HFFc6 (cell line): ENCODE results near the gene AZIN2. TPM values are rescaled to one million over a fixed set of nuclear protein-coding genes. Genes with fewer than 3 reads are reported as not detected.

Source experiments
- DNase-seq: peaks from one replicate; pipeline ENCODE4 v3.0.0-alpha.2; 2018
- H3K27ac Mint-ChIP-seq: 2 replicates; pipeline ENCODE4 v1.8.0; 2020; ENCODE audit warnings: mild to moderate bottlenecking, mixed read lengths
- H3K27me3 Mint-ChIP-seq: 2 replicates; pipeline ENCODE4 v1.8.0; 2021; ENCODE audit warnings: mild to moderate bottlenecking, moderate library complexity, mixed read lengths; ENCODE audit not compliant: insufficient read depth
- H3K36me3 Mint-ChIP-seq: 2 replicates; pipeline ENCODE4 v1.8.0; 2021; ENCODE audit warnings: low read depth, mixed read lengths
- H3K4me1 Mint-ChIP-seq: 2 replicates; pipeline ENCODE4 v1.8.0; 2020; ENCODE audit warnings: low read depth, mixed read lengths
- H3K4me3 Mint-ChIP-seq: 2 replicates; pipeline ENCODE4 v1.8.0; 2020; ENCODE audit warnings: mild to moderate bottlenecking, moderate library complexity, mixed read lengths
- H3K9me3 Mint-ChIP-seq: 2 replicates; pipeline ENCODE4 v1.8.0; 2020; ENCODE audit warnings: mild to moderate bottlenecking, mixed read lengths
- total RNA-seq, 6 experiments: library from RNA; stranded (reverse); fragmentation: NEBNext Ultra II Directional; extraction: Animal tissue kit (Norgen Biotek cat#: 25700); gene quantifications; 2 replicates in 1 of 6; 3 replicates in 5 of 6; pipeline ENCODE4 v1.2.3, GENCODE V29; 2021
- TF ChIP-seq, protein P1 (sequence below): fragments of 200-600 bp; sonication (generic); IDR thresholded peaks from 2 replicates; pipeline ENCODE4 v1.5.0; 2021; ENCODE audit warnings: antibody characterized with exemption, mild to moderate bottlenecking

AZIN2 gene
- total RNA-seq, 6 experiments from 2014 or later: 2.4 to 3.7 (median 3.1) TPM

DNA sequence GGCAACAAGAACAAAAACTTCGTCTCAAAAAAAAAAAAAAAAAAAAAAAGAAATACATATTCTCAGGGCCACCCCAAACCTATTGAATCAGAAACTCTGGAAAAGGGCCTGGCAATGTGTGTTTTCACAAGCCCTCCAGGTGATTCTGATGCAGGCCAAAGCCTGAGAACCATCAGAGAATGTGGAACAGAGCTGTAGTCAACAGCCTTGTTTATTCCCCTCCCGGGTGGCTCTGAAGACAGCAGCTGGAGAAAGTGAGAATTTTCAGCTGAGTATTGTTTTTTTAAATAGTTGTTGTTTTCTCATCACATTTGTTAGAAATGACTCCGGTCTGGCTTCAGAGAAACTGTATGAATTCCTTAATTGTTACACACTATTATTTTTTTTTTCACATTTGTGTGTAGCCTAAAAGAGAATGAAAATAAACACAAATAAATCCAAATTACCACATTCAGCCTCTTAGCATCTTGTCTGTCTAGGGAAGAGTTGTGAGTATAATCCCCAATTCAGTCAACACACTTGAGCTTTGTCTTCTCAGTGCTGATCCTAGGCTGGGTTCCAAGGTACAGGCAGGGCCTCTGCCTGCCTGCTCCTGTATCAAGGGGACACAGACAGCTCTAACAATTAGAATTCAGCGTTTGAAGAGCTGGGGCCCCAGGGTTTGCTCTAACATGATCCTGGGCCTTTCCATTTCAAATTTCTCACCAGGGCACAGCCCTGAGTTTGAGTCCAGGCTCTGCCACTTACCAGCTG lies 6.6 kb upstream of the AZIN2 start:
- no peak overlapping the region for H3K4me3 Mint-ChIP-seq
- DNase-seq: no peak
- H3K27me3 Mint-ChIP-seq: peaks cover 2% of the 10 kb centered on the region
- no peaks in the 10 kb centered on the region for H3K4me1 Mint-ChIP-seq
- TF ChIP-seq, protein P1, sequence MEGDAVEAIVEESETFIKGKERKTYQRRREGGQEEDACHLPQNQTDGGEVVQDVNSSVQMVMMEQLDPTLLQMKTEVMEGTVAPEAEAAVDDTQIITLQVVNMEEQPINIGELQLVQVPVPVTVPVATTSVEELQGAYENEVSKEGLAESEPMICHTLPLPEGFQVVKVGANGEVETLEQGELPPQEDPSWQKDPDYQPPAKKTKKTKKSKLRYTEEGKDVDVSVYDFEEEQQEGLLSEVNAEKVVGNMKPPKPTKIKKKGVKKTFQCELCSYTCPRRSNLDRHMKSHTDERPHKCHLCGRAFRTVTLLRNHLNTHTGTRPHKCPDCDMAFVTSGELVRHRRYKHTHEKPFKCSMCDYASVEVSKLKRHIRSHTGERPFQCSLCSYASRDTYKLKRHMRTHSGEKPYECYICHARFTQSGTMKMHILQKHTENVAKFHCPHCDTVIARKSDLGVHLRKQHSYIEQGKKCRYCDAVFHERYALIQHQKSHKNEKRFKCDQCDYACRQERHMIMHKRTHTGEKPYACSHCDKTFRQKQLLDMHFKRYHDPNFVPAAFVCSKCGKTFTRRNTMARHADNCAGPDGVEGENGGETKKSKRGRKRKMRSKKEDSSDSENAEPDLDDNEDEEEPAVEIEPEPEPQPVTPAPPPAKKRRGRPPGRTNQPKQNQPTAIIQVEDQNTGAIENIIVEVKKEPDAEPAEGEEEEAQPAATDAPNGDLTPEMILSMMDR: no peak
- H3K9me3 Mint-ChIP-seq: no peaks in the 10 kb centered on the region
- H3K36me3 Mint-ChIP-seq: no peaks in the 10 kb centered on the region
- H3K27ac Mint-ChIP-seq: no peak overlapping the region

DNA sequence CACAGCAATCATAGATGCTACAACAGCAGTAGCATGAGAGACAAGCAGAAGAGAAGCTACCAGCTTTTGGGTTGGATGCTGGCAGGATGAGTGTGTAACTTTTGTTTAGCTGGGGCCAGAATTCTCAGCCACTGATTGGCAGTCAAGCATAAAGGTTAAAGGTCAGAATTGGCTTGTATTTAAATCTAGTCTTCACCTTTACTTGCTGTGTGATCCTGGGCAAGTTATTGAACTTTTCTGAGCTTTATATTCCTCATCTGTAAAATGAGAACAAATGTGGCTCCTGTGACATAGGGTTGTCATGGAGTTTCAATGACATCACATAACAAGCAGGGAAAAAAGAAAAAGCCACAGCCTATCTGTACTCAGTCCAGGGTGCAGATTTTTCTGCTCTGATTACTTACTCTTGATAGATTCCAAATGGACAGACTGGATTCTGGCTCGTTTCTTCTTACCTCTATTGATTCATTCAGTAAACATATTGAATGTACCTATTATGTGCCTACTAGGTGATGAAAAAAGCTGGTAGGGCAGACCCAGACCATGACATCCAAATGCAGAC lies 2.8 kb upstream of the AZIN2 start:
- DNase-seq: no peak
- no peak overlapping the region for H3K27ac Mint-ChIP-seq
- H3K27me3 Mint-ChIP-seq: peaks cover 2% of the 10 kb centered on the region; the same call in 1 of the 2 replicates
- TF ChIP-seq, protein P1: no peak
- H3K4me1 Mint-ChIP-seq: peaks cover 25% of the 10 kb centered on the region
- no peaks in the 10 kb centered on the region for H3K9me3 Mint-ChIP-seq
- H3K36me3 Mint-ChIP-seq: no peaks in the 10 kb centered on the region
- no peak overlapping the region for H3K4me3 Mint-ChIP-seq

DNA sequence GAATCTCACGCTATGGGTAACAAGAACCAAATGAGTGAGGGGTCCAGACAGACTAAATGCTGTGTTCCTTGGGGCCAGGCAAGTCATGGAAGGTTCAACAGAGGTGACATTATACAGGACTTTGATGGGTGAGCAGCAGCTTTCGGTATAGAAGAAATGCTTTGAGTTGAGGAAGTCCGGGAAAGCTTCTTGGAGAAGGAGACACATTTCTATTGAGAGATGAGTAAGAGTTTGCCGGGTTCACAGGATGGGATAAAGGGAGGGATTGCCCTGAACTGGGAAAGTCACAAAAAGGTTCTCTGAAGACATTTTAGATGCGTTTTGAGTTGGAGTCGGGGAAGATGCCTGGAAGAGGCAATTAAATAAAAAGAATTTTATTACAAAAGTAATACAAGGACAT lies 580 bp upstream of the AZIN2 start:
- peak overlapping the region; percentile 89 for H3K4me3 Mint-ChIP-seq
- peaks cover 4% of the 10 kb centered on the region for H3K27me3 Mint-ChIP-seq
- no peaks in the 10 kb centered on the region for H3K36me3 Mint-ChIP-seq
- TF ChIP-seq, protein P1: no peak
- no peak for DNase-seq
- H3K4me1 Mint-ChIP-seq: peaks cover 25% of the 10 kb centered on the region
- H3K27ac Mint-ChIP-seq: peak overlapping the region; percentile 46
- no peaks in the 10 kb centered on the region for H3K9me3 Mint-ChIP-seq

DNA sequence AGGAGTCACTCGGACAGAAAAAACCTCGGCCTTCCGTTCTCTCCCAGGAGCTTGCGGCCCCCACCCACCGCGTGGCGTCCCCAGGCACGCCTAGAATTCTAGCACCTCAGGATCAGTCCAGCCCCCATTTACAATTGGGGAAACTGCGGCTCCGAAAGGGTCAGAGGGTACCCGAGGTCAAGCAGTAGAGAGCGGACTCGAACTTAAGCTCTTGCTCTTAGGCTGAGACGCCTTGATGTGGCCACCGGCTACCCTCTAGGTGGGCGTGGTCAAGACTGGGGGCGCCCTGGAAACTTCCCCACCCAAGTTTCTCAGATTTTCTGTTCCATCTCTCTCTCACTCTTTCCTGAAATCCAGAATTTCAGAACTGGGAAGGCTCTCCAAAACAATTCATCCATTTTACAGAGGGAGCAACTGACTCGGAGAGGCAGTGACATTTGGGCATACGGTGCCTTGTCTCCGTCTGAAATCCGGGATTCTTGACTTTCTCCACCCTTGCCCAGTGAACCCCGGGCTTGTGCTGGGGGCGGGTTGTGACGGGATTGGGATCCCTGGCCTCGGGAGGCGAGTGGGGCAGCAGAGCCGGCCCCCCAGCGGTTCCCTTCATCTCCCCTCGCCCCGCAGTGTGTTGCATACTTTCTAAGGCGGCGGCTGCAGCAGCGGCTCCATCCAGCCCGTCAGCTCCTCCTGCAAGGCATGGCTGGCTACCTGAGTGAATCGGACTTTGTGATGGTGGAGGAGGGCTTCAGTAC lies 777 bp downstream of the AZIN2 start:
- H3K27me3 Mint-ChIP-seq: peaks cover 4% of the 10 kb centered on the region
- peak overlapping the region; percentile 47 for H3K27ac Mint-ChIP-seq

DNA sequence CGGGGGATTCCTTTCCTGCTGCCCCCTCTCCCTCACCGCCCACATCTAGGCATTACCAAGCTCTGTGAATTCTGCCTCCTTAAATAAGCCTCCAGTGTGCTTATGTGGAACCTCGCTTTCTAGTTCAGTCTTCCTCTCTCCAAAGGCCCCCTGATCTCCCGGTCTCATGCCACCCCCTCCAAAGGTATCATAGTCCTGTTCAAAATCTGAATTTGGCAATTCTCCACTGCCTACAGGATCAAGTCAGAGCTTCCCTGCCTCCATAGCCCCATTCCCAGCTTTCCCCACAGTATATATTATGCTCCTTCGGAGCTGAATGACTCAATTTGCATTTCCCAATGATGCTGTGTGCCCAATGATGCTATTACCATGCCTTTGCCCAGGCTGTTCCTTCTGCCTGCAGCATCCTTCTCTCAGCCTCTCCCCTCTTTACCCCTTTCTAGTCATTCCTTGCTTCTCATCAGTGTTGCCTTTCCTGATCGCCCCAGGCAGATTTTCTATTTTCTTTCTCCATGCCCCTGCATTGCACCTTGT lies 1.7 kb downstream of the AZIN2 start:
- no peak overlapping the region for H3K27ac Mint-ChIP-seq
- H3K27me3 Mint-ChIP-seq: peaks cover 4% of the 10 kb centered on the region
- TF ChIP-seq, protein P1: no peak
- no peaks in the 10 kb centered on the region for H3K36me3 Mint-ChIP-seq
- peak overlapping the region; percentile 89 for H3K4me3 Mint-ChIP-seq
- H3K4me1 Mint-ChIP-seq: peaks cover 26% of the 10 kb centered on the region
- no peak for DNase-seq
- H3K9me3 Mint-ChIP-seq: no peaks in the 10 kb centered on the region

More for the DNA sequence above, 777 bp downstream of the AZIN2 start:
- Mint-ChIP-seq H3K4me1 (peaks cover 25% of the 10 kb centered on the region), H3K36me3 (no peaks in the 10 kb centered on the region), H3K9me3 (no peaks in the 10 kb centered on the region), H3K4me3 (peak overlapping the region; percentile 89)
- DNase-seq: no peak
- TF ChIP-seq, protein P1: no peak
